GM19043 (cell line): Measurements from ENCODE around the gene SPG7.

ENCODE experiments used
- ATAC-seq: cut with Tn5 transposase; IDR thresholded peaks from one replicate; pipeline ENCODE4 v1.9.1; 2021; ENCODE audit warnings: low read depth; ENCODE audit not compliant: unreplicated experiment

SPG7 gene

DNA sequence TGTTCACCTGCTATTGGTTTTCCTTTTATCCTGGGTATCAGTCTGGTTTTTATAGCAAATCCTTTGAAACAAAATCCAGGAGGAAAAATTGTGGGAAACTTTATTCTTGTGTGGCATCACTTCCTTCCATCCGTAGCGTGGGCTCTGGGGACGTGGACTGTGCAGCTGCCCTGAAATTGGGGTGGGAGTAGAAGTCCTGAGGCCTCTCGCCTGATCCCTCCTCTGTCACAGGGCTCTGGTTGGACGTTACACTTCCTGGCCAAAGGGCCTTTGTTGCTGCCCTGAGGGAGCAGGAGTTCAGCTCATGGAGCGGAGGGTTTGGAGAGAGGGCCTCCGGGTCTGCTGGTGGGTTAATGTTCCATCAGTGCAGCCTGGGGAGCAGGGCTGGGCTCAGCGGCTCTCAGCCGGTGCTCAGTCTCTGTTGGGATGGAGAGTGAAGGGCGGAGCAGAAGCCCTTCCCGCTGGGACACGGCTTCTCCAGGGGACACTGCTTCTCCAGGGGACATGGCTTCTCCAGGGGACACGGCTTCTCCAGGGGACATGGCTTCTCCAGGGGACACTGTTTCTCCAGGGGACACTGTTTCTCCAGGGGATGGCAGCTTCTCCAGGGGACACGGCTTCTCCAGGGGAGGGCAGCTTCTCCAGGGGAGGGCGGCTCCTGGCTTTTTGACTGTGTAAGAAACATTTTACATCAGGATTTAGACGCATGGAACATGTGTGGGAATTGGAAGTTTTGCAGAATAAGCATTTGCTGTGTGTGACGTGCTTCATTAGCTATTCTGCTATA, 37.0 kb downstream of the SPG7 start:
- no peak for ATAC-seq

DNA sequence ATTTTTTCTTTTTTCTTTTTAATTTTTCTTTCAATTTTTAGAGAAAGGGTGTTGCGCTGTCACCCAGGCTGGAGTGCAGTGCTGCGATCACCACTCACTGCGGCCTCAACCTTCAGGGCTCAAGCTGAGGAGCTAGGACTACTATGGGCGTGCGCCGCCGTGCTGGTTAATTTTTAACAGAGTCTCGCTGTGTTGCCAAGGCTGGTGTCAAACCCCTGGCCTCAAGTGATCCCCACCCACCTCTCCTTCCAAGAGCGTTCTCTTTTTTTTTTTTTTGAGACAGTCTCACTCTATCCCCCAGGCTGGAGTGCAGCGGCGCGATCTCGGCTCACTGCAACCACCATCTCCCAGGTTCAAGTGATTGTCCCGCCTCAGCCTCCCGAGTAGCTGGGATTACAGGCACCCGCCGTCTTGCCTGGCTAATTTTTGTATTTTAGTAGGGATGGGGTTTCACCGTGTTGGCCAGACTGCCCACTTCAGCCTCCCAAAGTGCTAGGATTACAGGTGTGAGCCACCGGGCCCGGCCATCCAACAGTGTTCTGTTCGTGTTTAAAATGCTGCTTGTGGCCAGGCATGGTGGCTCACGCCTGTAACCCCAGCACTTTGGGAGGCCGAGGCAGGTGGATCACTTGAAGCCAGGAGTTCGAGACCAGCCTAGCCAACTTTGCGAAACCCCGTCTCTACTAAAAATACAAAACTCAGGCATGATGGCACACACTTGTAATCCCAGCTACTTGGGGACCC, 37.8 kb downstream of the SPG7 start:
- no peak for ATAC-seq

- ATAC-seq = no peak
Measured at GRCh38 chr16:89546781-89547180, 38.6 kb downstream of the SPG7 start.

GRCh38 chr16:89547291-89547690, 39.1 kb downstream of the SPG7 start:
- no peak for ATAC-seq

- no peak for ATAC-seq
Measured at GRCh38 chr16:89547860-89548259, 39.7 kb downstream of the SPG7 start.

GRCh38 chr16:89548344-89549006, 40.3 kb downstream of the SPG7 start:
- no peak for ATAC-seq

DNA sequence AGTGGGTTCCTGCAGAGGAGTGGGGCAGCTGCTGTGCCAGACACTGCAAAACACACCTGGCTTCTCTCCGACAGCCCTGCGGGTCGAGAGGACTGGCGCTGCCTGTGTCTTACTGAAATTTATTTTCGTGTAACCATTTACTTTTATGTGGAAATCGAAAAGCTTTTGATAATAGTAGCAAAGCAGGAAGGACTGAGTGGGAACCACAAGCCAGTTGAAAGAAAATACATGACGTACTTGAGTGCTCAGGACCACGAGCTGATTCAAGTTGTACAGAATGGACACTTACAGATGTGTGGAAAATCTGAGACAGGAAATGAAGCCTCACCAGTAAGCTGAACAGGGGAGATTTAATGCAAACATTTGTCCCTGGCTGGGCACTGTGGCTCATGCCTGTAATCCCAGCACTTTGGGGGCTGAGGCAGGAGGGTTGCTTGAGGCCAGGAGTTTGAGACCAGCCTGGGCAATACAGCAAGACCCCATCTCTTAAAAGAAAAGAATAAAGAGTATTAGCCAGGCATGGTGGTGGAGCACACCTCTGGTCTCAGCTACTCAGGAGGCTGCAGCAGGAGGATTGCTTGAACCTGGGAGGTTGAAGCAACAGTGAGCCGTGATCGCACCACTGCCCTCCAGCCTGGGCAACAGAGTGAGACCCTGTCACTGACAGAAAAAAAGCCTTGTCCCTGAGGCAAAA, 41.0 kb downstream of the SPG7 start:
- ATAC-seq = no peak

DNA sequence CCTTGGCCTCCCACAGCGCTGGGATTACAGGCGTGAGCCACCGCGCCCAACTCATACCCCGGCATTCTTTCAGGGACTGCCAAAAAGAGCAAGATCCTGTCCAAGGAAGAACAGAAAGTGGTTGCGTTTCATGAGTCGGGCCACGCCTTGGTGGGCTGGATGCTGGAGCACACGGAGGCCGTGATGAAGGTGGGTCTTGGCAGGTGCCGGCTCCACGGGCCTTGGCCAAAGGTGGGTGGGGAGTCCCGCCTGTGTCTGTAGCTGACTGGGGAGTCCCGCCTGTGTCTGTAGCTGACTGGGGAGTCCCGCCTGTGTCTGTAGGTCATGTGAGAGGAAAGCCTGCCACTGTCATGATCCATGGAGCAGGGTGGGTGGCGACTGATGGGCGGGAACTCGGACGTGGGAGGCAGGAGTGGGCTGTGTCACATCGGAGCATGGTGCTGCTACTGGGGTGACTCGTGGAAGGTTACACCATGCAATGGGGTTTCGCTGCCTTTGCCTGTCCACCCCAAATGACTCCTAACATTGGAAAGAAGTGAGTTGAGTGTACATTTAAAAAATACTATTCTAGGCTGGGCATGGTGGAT, 42.3 kb downstream of the SPG7 start:
- no peak for ATAC-seq

GRCh38 chr16:89552329-89552728, 44.1 kb downstream of the SPG7 start:
- ATAC-seq = no peak

DNA sequence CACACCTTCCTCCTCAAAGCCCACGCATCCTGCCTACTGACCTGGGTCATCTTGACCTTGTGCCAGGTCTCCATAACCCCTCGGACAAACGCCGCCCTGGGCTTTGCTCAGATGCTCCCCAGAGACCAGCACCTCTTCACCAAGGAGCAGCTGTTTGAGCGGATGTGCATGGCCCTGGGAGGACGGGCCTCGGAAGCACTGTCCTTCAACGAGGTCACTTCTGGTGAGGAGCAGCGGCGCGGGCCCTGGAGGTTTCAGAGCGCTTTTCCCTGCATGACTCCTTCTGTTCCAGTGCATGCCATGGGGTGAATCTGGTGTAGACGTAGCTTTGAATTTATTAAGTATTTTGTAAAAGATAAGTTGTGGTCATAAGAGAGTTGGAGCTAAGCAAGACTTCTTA, 44.7 kb downstream of the SPG7 start:
- no peak for ATAC-seq

- ATAC-seq = no peak
Measured at GRCh38 chr16:89553733-89554132, 45.5 kb downstream of the SPG7 start.

GRCh38 chr16:89554343-89554742, 46.1 kb downstream of the SPG7 start:
- no peak for ATAC-seq

- ATAC-seq = no peak
Measured at GRCh38 chr16:89555265-89555664, 47.1 kb downstream of the SPG7 start.

GRCh38 chr16:89555780-89556179, 47.6 kb downstream of the SPG7 start:
- ATAC-seq = no peak

DNA sequence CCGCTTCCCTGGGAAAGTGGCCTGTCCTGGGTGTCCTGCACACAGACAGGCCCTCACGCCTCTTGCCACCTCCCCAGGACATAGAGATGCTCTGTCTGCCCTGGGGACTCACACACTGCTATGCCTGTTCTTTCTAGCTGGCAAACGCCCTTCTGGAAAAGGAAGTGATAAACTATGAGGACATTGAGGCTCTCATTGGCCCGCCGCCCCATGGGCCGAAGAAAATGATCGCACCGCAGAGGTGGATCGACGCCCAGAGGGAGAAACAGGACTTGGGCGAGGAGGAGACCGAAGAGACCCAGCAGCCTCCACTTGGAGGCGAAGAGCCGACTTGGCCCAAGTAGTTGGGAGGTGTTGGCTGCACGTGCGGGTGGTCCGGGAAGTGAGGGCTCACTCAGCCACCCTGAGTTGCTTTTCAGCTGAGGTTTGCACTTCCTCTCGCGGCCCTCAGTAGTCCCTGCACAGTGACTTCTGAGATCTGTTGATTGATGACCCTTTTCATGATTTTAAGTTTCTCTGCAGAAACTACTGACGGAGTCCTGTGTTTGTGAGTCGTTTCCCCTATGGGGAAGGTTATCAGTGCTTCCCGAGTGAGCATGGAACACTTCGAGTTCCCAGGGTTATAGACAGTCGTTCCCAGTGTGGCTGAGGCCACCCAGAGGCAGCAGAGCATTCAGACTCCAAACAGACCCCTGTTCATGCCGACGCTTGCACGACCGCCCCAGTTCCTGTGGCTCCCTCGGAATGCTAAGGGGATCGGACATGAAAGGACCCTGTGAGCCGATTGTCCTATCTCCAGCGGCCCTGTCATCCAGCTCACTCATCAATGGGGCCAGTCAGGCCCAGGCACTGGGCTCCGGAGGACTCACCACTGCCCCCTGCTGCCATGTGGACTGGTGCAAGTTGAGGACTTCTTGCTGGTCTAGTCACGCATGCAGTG, 48.8 kb downstream of the SPG7 start:
- ATAC-seq = no peak

GRCh38 chr16:89557690-89558490, 49.7 kb downstream of the SPG7 start:
- ATAC-seq = no peak

GRCh38 chr16:89560378-89561141, 52.4 kb downstream of the SPG7 start, which contains the start of gene RPL13:
RPL13 (plus strand) TSS chr16:89560682; CDS start chr16:89560960, 278 bp downstream.
- peak; percentile 88 for ATAC-seq
